Lung microvascular endothelial cell (primary cell): ENCODE data around the gene LRRC10B. TPM values are rescaled to one million over a fixed set of nuclear protein-coding genes. Genes with fewer than 3 reads are reported as not detected.

Experiments
- DNase-seq, 2 donors: peaks; one replicate each; pipeline versions ENCODE4 v3.0.0 to v3.0.0-alpha.2; 2010; ENCODE audit warnings: low read depth in 2 of 2
- total RNA-seq: library from RNA; depleted of rRNA; stranded (reverse); fragments of >200 nt; gene quantifications from 2 replicates; pipeline ENCODE4 v1.2.1, GENCODE V29; 2014

LRRC10B gene
- total RNA-seq, 1 donor from 2014 or later: not detected

GRCh38 chr11:61486779-61487178 is 21.8 kb upstream of the LRRC10B start:
- no peak for DNase-seq

- DNase-seq: no peak
Observed at GRCh38 chr11:61487342-61488025, 21.1 kb upstream of the LRRC10B start.

- peak in 1 of 2 donors; percentile 42 for DNase-seq
Observed at GRCh38 chr11:61488651-61489291, 19.8 kb upstream of the LRRC10B start.

- DNase-seq: no peak
Observed at GRCh38 chr11:61489833-61490721, 18.5 kb upstream of the LRRC10B start.

- no peak for DNase-seq
Observed at GRCh38 chr11:61491736-61492395, 16.7 kb upstream of the LRRC10B start.

- DNase-seq: no peak
Observed at GRCh38 chr11:61494381-61494961, 14.1 kb upstream of the LRRC10B start.

- DNase-seq: no peak
Observed at GRCh38 chr11:61495801-61496601, 12.5 kb upstream of the LRRC10B start.

GRCh38 chr11:61496602-61497400 is 11.7 kb upstream of the LRRC10B start:
- DNase-seq: no peak

GRCh38 chr11:61497473-61497872 is 11.1 kb upstream of the LRRC10B start:
- no peak for DNase-seq

- DNase-seq: no peak
Observed at GRCh38 chr11:61497876-61498275, 10.7 kb upstream of the LRRC10B start.

GRCh38 chr11:61498767-61499341 is 9.7 kb upstream of the LRRC10B start:
- DNase-seq: no peak

- DNase-seq: no peak
Observed at GRCh38 chr11:61499816-61500491, 8.6 kb upstream of the LRRC10B start.

GRCh38 chr11:61502522-61502921 is 6.0 kb upstream of the LRRC10B start:
- no peak for DNase-seq

GRCh38 chr11:61503135-61503770 is 5.3 kb upstream of the LRRC10B start:
- DNase-seq: no peak

GRCh38 chr11:61505106-61505505 is 3.4 kb upstream of the LRRC10B start:
- no peak for DNase-seq

GRCh38 chr11:61505640-61506155 is 2.9 kb upstream of the LRRC10B start:
- no peak for DNase-seq

- no peak for DNase-seq
Observed at GRCh38 chr11:61507012-61507768, 1.4 kb upstream of the LRRC10B start.
